IPS DF 19.7 (cell line): ENCODE results near the gene CPLX4.

Experiments used
- DNase-seq: peaks from one replicate; pipeline ENCODE4 v3.0.0-alpha.2; 2013; ENCODE audit warnings: low read depth, low spot score

CPLX4 gene

GRCh38 chr18:59308248-59308937 is 10.1 kb downstream of the CPLX4 start:
- no peak for DNase-seq

GRCh38 chr18:59306640-59307039 is 11.8 kb downstream of the CPLX4 start:
- no peak for DNase-seq

DNA sequence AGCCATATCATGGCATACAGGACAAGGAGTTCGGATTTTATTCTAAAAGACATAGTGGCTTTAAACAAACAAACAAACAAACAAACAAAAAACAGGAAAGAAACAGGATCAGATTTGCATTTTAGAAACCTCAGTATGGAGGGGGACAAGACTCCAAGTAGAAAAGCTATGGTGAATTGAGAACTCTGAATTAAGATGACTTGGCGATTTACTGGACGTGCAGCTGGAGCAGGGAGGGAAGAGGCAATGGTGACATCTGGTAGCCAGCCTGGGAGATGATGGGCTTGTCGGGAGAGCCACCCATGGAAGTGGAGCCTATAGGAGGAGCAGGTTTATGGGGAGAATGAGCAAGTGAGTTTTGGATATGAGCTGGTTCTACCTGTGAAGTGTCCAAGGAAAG is 13.2 kb downstream of the CPLX4 start:
- DNase-seq: no peak

DNA sequence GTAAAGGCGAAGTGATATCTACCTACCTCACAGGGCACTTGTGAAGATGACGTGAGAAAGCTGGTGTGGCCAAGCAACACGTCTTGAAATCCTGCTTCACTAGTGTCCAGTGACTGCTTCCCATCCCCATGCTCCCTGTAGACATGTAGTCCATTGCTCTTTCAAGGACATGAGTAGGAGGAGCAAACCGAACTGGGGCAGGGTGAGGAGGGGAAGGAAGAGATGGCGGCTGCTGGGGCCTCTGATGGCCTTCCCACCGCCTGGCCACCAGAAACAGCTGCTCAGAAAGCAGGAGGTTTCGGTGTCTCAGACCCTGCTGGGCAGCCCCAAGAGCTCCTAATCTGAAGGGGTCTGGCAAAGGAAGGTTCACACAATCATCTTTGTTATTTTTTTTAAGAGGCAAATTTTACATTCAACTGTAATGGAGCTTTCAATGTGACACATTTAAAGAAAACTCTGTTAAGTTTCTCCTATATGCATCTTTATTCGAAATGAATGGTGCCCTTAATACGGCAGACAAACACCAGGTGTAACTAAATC is 14.7 kb downstream of the CPLX4 start:
- no peak for DNase-seq

DNA sequence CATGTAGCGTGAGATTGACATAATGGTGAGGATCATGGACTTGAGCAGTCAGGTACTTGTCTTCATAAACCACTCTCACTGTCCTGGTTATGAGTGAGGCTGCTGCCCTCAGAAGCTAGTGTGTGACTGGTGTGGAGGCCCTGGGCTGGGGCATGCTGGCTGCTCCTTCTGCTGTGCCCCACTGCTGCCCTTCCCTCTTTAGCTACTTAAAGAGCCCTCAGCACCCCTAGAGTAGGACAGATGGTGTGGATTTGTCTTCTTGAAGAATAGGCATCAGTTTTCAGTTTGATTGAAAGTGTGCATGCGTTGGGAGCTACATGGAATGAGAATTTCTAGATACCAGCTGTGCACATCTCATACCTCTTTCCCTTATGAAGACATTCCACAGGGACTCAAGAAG is 15.4 kb downstream of the CPLX4 start:
- DNase-seq: no peak

- DNase-seq: no peak
Observed at GRCh38 chr18:59301929-59302328, 16.5 kb downstream of the CPLX4 start.

DNA sequence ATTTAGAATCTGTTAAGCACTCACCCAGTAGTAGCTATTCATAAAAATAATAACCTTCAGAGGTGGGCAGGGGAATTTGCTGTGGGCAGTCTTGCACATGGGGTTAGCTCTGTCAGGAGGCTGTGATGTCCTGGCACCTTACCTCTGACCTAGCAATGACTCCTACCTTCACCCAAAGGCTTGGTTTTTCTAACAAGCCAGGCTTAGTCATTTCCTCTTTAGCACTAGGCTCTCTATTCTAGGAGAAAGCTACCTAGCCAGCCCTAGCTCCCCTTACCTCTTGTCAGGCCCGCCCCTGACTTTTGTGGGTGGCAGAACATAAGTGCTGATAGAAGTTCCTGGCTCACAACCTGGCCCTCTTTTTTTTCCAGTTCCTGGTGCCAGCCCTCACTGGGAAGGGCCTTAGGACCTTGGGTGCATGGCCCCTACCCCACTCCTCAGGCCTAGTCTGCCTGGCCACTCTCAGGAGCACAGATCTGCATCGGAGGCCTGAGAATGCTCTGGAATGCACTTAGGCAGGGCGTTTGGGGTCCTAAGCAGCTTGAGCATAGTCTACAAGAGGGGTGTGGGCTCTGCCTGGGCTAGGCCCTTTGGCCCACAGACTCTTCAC is 17.7 kb downstream of the CPLX4 start:
- no peak for DNase-seq

GRCh38 chr18:59298871-59299270 is 19.6 kb downstream of the CPLX4 start:
- no peak for DNase-seq

GRCh38 chr18:59293317-59293716 is 25.1 kb downstream of the CPLX4 start:
- no peak for DNase-seq

DNA sequence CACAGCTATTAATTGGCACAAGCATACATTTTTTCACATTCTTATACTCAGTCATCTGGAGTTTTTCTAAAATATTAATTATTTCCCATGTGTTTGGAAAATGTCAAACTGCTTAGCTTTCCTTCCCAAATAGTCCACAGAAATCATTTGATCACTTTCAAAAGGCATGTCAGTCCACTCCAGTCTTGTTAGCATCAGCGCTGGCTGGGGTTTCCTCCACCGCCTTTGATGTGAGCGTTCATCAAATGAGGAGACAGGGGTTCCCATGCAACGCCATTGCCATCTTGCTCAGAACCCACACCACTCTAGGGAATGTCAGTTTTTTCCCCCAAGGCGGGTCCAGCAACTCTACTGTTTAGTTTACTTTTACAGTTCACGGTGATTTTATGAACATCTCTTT is 32.1 kb downstream of the CPLX4 start:
- DNase-seq: no peak

GRCh38 chr18:59282341-59282740 is 36.1 kb downstream of the CPLX4 start:
- no peak for DNase-seq

DNA sequence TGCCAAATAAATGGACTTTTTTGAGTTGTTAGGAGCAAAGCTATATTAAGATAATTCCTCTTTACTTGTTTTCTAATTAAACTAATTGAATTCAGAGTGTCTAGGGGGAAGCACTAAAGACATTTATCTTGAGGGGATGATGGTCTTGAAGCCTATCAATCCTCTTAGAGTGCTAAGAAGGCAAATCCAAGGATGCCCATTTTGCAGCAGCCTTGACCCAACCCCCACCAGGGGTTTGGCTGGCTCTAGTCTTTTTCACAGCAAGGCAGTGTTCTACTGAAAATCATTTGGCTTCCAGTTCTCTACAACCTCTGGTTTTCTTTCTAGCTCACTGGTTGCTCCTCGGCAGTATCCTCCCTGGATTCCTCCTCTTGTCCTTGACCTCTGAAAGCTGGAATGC is 38.7 kb downstream of the CPLX4 start:
- DNase-seq: no peak

DNA sequence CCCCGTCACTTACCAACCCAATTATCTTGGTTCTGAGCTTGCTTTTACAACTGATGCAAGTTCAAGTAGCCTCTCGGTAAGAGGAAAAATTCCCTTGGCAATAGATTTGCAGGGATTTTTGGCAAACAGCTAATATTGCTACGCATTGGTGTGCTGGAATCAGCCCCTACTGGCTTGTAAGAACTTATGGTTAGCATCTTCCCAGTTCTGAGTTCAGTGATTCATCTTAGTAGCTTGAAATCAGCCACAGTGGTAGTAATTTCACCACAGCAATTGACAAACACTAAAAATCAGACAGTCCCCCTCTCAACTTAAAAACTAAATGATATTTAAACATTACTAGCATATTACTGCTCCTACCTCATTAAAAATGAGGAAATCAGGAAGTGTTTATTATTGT is 39.3 kb downstream of the CPLX4 start:
- no peak for DNase-seq

GRCh38 chr18:59278793-59279192 is 39.7 kb downstream of the CPLX4 start:
- DNase-seq: no peak

DNA sequence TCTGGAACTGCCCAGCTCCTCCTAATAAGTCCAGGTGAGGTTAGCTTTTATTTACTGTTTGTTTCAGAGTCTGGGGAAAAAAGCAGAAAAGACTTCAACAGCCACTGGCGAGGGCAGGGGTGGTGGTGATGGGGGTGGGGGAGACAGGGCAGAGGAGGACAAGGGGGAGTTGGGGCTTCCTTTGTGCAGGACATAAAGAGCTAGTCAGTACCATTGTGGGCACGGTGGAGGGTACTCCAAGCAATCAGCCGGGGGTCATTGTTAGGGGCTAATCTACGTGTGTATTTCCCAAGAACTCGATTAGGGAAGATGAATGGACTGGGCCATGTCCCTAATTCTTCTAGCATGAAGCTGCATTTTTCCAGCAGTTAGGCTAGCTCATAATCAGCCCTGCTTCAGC is 42.4 kb downstream of the CPLX4 start:
- no peak for DNase-seq

GRCh38 chr18:59275406-59275949 is 43.0 kb downstream of the CPLX4 start:
- DNase-seq: no peak

DNA sequence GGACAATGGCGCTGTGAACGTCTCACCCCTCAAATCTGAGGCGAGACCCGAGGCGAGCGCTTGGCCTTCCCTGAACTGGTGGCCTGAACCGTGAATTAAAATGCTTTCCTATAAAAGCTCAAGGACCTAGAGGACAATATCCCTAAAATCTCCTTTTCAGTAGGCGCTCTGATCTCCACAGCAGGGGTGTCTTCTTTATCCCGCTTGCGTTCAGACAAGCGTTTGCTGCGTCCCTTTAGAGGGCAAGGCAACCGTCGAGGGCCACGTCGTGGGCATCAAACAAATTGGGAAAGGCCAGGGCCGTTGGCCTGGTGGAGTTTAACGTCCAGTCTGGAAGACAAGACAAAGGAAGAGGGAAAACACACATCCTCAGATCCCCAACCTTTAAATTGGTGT is 43.9 kb downstream of the CPLX4 start:
- no peak for DNase-seq

- no peak for DNase-seq
Observed at GRCh38 chr18:59273759-59274532, 44.5 kb downstream of the CPLX4 start.

GRCh38 chr18:59272891-59273758 is 45.3 kb downstream of the CPLX4 start, which contains the start of gene RAX:
Gene RAX (minus strand): TSS chr18:59273454. CDS start chr18:59273206, 248 bp downstream.
- no peak for DNase-seq

- DNase-seq: no peak
Observed at GRCh38 chr18:59272221-59272888, 46.1 kb downstream of the CPLX4 start.
